NCI-H2171 (cell line): ENCODE data around the gene SUOX.
A peak's percentile ranks its signal among the peaks of the same experiment; 100 is the strongest.
"Not testable (repeated sequence)": the region's sequence is repeated elsewhere in the genome, so short reads cannot be mapped to it uniquely, and the experiment has no call there.

ENCODE experiments used
- DNase-seq: peaks from one replicate; lab custom pipeline; 2025; lab: John Stamatoyannopoulos, UW

Gene SUOX

DNA sequence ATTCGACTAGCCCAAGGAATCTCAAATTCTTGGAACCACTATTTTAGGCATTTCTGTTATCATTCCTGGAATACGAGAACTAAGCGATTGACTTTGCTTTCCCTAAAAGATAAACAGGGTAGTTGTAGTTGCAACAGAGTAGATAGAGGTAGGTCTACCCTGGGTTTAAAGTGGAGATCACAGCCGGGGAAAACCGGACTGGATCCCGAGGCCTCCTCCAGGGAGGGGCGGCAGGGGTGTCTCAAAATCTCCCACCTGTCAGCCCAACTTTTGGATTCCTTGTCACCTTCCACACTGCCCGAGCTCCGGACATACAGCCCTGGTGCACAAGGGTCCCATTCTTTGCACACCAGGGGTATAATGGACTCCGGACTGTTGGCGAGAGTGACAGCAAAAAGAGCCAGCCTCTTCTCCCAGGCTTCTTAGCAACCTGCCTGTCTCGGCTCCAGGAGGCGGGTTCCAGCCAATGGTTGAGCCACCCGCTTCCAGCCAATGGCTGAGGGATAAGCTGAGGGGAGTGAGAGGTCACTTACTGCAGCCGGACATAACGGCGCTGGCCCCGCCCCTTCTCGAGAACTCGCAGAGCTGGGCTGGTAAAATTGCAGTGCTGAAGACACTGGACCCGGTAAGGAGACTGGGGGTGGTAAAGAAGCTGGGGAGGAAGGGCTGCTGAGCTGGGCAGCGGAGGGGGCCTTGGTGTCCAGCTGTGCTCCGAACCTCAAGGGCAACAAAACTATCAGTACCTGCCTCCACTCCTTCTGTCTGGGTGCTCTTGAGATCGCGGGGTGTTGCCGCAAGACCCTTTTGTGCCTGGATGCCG is at the start of gene SUOX:
Gene SUOX, plus strand, starts transcription at position 562 of the 820 bp plus-strand sequence. CDS start 4,946 bp downstream, outside the sequence.
- DNase-seq = peak; percentile 19

DNA sequence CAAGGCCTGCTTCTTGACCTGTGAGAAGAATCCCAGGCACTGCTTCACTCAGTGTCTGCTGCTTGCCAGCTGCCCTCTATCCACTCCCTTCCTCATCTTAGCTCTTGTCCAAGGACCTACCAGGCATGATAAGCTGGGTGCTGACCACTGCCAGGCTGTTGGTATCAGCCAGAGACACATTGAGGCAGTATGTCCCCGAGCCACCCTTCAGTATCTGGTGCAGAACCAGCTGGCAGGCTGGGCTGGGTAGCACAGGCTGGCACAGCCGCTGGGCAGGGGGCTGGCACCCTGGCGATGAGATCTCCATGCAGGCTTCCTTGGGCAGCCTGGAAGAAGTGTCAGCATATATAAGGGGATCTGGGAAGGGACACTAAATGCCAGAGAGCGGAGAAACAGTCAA is 41.7 kb upstream of the SUOX start:
- DNase-seq = no peak

DNA sequence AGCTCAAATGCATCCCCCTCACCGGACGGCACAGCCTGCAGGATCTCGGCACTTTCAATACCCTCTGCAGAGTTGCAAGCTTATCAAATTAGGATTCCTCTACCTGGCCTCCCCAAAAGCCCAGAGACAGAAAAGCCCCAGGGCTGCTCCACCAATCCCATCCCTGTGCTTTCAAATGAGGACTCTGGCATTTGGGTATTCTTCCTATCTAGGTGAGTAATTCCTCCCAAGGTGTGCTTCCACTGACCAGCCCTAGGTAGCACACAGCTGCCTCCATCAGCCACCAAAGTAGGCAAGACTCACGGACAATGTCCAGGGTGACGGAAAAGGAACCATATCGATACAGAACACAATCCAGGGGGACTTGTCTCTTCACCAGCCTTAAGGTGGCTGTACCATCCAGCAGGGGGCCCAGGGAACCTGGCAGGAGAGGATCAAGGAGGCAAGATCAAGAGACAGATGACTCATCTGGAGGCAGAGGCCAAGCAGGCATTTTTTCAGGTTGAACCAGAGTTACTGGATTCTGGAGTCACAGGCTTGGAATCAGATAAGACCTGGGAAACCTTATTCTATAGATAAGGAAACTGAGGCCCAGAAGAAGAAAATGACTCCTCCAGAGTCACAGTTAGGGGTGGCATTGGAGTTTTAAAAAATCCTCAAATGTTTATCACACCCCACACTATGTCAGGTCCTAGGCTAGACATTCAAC is 41.1 kb upstream of the SUOX start:
- no peak for DNase-seq

DNA sequence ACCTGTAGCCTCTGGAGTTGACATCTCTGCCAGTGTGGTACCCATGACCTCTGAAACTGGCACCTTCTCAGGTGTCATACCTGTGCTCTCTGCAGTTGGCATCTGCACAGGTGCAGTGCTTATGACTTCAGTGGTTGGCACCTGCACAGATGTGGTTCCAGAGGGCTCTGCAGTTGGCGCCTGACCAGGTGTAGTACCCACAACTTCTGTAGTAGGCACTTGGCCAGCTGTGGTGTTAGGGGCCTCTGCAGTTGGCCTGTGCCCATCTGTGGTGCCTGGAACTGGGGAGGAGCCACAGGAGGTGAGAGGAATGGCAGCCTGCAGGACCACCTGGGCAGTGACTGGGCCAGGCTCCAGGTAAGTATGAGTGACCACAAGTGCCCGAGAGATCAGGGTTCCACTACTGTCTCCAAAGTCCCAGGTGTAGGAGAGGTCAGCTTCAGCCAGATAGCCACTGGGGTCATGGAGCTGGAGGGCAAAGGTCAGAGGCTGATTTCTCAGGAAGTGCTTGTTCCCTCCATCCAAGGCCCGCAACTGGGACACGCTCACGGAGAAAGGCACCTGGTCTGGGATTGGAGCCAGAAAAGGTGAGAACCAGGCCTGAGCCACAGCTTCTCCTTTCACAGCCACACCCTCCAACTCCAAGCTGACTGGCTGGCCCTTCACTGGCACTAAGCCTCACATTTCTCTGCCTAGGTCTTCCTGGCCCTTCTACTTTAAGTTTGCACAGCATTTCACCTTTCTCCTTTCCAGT is 39.8 kb upstream of the SUOX start:
- no peak for DNase-seq

DNA sequence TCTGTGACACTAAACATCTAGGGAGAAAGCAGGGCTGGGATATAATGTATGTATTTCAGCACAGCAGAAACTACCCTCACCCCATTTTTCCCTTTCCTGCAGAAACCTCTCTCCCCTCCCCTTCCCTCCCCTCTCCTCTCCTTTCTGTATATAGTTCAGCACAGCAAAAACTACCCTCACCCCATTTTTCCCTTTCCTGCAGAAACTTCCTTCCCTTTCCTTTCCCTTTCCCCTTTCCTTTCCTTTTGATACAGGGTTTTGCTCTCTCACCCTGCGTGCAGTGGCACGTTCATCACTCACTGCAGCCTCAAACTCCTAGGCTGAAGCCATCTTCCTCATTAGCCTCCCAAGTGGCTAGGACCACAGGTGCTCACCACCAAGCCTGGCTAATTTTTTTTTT is 33.3 kb upstream of the SUOX start:
- no peak for DNase-seq

DNA sequence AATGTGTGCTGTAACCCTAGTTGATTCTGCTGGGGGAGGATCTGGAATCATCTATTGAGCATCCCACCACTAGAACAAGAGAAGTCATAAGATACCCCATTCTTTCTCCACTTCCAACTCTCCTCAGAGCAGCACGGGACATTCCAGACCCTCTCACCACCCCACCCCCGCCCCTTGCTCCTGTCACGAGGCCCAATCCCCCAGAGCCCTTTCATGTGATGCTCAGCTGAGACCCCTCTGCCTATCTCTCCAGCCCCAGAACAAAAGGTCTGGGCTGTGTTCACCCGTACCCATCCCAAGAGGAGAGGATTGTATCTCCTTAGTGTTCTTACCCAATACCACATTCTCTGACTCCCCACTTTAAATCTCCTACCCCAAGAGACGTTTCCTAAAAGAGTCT is 31.8 kb upstream of the SUOX start:
- no peak for DNase-seq

DNA sequence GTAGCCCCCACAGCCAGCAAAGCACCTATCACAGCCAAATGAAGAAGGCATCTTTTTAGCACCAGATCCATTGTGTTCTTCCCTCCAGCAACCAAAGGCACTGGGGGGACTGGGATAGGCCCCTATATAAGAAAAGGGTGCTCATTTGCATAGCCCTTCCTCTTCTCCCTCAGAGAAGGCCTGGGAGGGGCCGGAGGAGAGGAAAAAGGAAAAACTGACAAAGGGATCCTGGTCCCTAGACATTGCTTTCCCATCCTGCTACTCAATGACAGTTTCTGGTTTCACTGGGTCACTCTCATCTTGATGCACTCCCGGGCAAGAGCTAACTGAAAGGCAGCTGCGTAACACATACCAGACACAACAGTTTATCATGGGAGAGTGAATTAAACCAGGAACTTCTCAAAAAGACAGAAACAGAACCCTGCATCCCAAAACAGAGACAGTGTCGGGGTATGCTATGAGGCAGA is 31.1 kb upstream of the SUOX start, which contains the start of gene PMEL:
Gene PMEL, minus strand, starts transcription at position 102 of the 467 bp plus-strand sequence. Its CDS starts 31 bp downstream, at position 71.
- DNase-seq = no peak

DNA sequence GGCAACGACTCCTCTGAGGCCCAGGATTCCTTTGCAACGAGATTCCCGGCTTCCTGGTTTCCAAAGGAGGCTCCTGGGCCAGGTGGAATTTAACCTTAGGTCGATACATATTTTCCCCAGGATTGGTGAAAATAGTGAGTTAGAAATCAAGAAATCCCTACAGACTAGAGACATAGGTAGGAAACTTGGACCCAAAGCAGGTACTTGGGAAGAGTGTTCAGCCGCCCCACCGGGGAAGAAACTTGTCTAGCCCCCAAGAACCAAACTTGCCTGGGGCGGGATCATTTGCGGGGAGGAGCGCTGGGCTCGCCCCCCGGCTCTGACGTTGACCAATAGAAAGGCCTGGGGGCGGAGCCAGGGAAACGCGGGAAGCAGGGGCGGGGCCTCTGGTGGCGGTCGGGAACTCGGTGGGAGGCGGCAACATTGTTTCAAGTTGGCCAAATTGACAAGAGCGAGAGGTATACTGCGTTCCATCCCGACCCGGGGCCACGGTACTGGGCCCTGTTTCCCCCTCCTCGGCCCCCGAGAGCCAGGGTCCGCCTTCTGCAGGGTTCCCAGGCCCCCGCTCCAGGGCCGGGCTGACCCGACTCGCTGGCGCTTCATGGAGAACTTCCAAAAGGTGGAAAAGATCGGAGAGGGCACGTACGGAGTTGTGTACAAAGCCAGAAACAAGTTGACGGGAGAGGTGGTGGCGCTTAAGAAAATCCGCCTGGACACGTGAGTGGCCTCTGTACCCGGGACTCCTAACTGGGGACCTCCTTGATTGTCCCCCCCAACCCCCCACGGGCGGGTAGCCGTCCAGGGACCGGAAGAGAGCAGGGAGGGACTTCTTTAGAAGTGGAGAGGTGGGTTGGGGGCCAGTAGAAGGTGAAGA is 30.4 kb upstream of the SUOX start, which contains the start of gene CDK2:
Gene CDK2, plus strand, starts transcription at position 423 of the 874 bp plus-strand sequence. Its CDS starts 179 bp downstream, at position 602.
- peak; percentile 89 for DNase-seq

DNA sequence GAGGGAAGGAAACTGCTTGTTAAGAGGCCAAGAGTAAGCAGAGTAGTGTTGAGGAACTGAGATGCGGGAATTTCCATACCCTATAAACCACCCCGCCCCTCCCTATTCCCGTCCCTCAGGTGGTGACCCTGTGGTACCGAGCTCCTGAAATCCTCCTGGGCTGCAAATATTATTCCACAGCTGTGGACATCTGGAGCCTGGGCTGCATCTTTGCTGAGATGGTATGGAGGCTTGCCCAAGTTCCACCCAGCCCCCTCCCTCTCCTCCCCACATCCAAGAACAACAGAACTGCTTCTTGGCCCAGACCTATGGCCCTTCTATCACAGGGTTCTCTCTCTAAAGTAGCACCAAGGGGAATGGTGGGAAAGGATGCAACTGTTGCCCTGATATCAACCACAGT is 27.7 kb upstream of the SUOX start:
- no peak for DNase-seq

DNA sequence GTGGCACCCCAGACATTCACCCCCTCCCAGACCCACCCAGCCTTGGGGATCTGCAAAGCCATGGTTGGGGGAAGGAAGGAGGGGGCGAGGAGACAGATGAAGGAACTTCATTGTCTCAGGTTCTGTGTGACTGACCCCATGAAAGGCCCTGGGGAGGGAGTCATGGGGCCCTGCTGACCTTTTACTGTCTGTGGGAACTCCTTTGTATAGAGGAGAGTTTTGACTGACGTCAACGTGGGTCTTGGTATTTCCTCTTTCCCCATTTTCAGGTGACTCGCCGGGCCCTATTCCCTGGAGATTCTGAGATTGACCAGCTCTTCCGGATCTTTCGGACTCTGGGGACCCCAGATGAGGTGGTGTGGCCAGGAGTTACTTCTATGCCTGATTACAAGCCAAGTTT is 26.3 kb upstream of the SUOX start:
- DNase-seq = no peak

DNA sequence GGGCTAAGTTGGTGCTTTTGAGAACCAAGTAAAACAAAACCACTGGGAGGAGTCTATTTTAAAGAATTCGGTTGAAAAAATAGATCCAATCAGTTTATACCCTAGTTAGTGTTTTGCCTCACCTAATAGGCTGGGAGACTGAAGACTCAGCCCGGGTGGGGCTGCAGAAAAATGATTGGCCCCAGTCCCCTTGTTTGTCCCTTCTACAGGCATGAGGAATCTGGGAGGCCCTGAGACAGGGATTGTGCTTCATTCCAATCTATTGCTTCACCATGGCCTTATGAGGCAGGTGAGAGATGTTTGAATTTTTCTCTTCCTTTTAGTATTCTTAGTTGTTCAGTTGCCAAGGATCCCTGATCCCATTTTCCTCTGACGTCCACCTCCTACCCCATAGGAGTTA is 25.0 kb upstream of the SUOX start:
- no peak for DNase-seq

DNA sequence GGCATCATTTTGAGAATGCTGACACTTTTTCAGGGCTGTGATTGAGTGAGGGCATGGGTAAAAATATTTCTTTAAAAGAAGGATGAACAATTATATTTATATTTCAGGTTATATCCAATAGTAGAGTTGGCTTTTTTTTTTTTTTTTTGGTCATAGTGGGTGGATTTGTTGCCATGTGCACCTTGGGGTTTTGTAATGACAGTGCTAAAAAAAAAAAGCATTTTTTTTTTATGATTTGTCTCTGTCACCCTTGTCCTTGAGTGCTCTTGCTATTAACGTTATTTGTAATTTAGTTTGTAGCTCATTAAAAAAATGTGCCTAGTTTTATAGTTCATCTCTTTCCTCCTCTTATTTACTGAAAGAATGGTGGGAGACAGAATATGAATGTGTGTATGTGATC is 24.6 kb upstream of the SUOX start:
- DNase-seq = no peak

DNA sequence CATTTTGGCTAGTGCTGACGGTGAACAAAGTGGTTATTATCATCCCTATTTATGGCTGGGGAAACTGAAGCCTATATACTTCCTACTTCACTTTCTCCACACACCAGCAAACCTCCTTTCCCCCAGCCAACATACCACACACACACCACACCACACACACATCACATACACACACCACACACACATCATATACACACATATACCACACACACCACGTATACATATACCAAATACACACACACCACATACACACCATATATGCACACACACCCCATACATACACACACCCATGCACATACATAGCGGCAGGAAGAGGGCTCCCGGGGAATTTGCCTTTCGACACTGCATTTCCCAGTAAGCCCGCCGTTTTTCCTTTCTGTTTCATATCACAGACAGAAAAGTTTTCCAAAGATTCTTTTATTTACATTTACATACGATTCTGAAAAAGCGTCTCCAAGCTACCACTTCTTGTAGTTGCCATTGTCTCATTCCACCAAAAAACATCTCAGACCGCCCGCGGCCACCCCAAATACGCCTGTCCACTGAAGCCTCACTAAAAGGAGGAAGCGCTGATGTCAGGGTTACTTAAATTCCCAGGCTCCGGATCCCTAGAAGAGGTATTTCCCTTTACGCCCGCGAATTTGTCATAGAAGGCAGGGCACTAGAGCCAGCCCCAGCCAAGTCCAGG is 24.0 kb upstream of the SUOX start:
- DNase-seq = no peak

DNA sequence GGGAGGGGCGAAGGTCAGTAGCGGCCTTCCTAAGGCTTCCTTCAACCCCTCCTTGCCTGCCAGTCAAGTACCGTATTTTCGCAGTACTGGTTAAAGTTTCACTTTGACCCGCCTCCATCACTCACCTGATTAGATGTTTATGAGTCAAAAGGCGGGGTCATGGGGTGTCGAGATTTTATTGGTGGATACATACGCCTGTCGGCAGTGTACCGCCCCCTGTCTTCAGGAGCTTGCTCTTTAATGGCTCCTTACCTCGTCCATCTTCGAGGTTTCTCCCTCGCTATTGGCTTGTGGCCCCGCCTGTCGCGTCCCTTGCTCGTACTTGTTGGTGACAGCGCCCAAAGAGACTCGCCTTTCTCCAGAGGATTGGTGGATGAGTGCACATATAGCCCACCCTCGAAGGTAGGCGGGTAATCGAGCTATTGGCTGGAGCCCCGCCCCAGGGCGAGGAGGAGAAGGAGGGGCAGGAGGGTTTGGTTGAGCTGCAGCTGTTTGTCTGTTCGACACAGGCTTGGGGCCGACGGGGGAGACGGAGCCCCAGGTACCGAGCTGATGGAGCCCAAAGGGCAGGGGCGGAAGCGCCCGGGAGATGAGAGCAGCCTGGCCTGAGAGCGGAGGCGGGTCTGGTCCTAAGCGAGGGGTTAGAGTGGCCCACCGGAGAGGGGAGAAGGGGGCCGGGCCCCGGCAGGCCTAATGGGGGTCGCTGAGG is 23.3 kb upstream of the SUOX start, which contains the start of gene RAB5B:
Gene RAB5B, plus strand, starts transcription at position 480 of the 709 bp plus-strand sequence. CDS start 12,883 bp downstream, outside the sequence.
- peak; percentile 99 for DNase-seq

DNA sequence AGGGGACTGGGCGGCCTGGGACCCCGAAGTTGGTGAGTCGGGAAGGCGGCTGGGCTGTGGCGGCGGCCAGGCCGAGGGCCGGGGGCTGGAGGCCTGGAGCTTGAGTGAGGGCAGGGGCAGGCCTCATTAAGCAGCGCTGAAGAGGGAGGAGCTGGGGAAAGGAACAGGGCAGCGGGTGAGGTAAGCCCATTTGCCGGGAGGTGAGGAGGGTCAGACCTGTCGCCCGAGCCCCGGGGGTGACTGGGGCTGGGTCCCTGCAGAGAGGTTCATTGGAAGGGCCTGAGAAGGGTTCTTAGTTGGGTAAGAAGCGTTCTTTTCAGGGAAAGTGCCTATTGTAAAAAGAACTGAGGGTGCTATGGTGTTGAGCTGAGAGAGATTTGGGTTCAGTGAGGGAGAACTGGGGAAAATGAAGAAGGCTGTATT is 22.8 kb upstream of the SUOX start:
- no peak for DNase-seq

DNA sequence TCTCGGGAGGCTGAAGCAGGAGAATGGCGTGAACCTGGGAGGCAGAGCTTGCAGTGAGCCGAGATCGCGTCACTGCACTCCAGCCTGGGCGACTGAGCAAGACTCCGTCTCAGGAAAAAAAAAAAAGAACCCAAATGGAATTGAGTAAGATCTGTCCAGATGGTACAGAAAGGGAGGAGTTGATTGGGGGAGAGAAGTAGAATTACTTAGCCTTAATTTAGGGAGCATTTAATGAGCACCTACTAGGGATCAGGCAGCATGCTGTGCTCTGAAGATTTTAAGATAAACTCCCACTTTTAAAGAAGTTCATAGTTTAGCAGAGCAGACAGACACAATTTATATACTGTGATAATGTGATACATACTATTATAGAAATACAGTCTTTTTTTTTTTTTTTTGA is 18.7 kb upstream of the SUOX start:
- no peak for DNase-seq

DNA sequence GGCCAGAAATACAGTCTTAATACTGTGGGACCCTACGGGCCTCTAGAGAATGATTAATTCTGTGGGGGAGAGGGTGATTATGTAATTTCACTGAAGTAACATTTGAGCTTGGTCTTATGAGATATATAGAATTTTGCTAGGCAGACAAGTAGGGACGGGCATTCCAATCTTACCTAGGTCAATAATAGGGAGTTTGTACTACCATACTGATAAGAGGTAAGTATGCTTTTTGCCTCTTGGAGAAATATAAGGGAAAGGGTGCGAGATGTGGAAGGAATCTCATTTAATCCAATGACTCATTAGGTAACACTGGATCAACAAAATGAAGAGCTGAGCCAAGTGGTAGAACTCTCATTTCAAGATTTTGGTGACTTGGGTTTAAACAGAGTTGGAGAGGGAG is 18.0 kb upstream of the SUOX start:
- DNase-seq = no peak

DNA sequence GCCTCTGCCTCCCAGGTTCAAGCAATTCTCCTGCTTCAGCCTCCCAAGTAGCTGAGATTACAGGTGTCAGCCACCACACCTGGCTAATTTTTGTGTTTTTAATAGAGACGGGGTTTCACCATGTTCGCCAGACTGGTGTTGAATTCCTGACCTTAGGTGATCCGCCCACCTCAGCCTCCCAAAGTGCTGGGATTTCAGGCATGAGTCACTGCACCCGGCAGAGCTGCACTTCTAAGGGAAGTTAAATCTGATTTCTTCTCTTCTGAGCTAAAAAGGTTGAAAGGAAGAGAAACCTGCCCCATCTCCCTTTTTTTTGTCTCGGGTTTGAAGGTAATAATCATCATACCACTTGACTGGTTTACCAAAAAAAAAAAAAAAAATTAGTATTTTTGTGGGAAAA is 15.2 kb upstream of the SUOX start:
- DNase-seq = not testable (repeated sequence)

DNA sequence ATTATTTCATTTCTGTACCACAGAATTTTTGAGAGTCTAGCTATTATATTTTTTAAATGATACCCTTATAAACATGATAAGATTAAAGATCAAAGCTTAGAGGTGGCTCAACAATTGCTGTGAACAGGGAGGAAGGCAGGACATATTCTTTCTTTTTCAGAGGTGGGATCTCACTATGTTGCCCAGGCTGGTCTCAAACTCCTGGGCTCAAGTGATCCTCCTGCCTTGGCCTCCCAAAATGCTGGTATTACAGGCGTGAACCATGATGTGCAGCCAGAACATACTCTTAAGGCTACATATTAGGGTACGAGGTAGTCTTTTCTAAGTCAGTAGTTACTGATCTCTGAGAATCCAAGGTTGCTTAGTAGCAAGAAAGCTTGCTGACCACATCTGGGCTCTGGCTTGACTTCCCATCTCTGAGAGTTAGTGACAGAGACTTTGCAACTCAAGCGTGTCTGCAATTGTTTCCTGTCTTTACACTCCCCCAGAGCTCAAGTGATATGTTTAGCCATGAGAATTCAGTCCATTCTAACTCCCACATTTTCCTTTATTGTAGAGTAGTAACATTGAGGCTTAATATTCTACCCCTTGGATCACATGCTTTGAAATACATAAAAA is 14.6 kb upstream of the SUOX start:
- DNase-seq = no peak
